H54 (cell line): ENCODE data around the gene RIPOR3.
"Not testable (repeated sequence)": the region's sequence is repeated elsewhere in the genome, so short reads cannot be mapped to it uniquely, and the experiment has no call there.

Experiments used
- DNase-seq: peaks from one replicate; pipeline ENCODE4 v3.0.0; 2011; ENCODE audit warnings: low spot score, mixed read lengths; ENCODE audit not compliant: insufficient read length
- FAIRE-seq: peaks from 3 replicates; lab custom pipeline; 2011; peaks lifted over from hg19 to GRCh38; lab: Jason Lieb, UNC
- POLR2A ChIP-seq: IDR thresholded peaks from 2 replicates; pipeline ENCODE4 v1.6.1; 2011; ENCODE audit warnings: low read depth, mild to moderate bottlenecking, low read length

Gene RIPOR3

DNA sequence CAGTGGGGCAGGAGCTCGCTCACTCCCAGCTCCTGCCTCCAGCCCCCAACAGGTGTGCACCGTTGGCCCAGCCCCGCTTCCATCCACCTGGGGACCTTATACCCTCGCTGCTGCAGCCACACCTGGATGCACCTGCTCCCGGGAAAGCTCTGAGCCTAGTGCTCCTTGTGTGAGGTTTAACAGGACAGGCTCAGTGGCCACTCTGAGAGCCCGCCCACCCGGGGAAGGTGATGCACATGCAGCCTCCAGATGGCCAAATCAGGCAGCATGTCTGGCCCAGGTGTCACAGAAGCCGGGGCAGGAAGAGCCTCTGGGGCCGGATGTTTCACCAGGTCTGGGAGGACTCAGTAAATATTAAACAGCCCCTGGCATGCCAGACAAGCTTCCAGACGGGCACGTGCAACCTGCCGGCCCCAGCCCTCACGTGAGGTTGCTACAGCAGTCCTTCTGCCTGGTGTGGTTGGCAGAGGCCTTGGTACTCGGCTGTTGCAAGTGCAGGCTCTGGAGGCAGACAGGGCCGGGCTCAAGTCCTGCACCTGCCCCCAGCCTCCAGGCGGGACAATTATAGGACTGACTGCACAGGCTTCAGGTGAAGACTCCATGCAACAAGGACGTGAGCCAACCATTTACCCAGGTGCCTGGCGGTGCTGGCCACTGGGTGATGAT, 66.9 kb downstream of the RIPOR3 start:
- DNase-seq (no peak), FAIRE-seq (no peak)
- TF ChIP-seq POLR2A: no peak

DNA sequence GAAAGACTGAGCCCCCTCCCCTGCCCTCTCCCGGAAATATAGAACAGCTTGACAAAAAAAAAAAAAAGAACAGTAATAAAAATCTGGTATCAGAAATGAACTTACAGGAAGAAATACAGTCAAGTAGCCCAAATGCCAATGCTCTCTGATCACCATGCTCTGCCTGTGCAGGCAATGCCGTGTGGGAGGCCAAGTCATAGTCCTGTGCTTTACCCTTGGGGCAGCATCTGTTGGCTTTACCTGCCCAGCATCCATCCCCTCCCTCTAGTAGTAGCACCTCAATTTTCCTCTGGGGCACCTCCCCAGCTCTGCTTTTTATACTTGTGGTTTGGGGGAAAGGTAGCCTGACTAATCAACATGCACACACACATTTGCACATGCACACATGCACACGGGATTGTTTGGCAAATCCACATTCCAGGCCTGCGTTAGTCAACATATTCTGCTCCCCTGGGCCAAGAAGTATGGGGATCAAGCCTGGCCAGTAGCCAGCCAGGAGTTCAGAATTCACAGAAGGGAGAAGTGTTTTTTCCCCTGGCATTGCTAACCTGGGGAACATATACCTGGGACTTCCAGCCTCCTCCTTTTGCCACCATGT, 70.2 kb downstream of the RIPOR3 start:
- no peak for TF ChIP-seq POLR2A

DNA sequence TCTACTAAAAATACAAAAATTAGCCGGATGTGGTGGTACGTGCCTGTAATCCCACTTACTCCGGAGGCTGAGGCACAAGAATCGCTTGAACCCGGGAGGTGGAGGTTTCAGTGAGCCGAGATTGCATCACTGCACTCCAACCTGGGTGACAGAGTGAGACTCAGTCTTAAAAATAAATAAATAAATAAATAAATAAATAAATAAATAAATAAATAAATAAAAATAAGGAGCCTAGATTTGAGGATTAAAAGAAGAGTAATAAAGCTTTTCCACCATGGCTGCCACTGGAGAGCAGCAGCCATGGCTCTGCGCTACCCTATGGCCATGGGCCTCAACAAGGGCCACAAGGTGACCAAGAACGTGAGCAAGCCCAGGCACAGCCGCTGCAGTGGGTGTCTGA, 70.9 kb downstream of the RIPOR3 start:
- FAIRE-seq: not testable (repeated sequence)

More for the DNA sequence above, 70.2 kb downstream of the RIPOR3 start:
- no peak for FAIRE-seq
- DNase-seq: no peak

DNA sequence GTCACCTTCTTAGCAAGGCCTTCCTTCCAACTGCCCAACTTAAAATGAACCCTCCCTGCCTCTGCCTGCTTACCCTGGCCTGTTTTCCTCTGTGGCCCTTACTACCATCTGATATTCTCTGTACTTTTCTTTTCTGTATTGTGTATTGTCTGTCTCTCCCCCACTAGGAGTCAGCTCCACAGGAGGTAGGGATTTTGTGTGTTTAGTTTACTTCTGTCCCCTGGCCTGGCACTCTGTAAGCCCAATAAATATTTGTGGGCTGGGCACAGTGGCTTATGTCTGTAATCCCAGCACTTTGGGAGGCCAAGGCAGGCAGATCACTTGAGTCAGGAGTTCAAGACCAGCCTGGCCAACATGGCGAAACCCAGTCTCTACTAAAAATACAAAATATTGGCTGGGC, 72.8 kb downstream of the RIPOR3 start:
- FAIRE-seq (no peak), DNase-seq (no peak)
- TF ChIP-seq POLR2A: no peak

More for the DNA sequence above, 70.9 kb downstream of the RIPOR3 start:
- not testable (repeated sequence) for DNase-seq

DNA sequence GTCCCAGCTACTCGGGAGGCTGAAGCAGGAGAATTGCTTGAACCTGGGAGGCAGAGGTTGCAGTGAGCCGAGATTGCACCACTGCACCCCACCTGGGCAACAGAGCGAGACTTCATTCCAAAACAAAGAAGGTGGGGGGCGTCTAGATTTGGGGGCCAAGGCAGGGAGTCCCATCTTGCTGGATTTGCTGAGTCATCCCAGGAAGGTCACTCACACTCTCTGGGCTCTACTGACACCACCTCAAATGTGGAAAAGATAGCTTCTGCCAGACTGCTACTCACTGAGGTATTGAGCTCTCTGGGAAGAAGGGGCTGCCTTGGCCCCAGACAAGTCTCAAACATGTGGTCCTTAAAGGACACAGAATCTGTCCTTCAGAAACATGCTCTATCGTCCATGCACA, 74.3 kb downstream of the RIPOR3 start:
- no peak for DNase-seq
- FAIRE-seq: no peak
- TF ChIP-seq POLR2A: no peak

DNA sequence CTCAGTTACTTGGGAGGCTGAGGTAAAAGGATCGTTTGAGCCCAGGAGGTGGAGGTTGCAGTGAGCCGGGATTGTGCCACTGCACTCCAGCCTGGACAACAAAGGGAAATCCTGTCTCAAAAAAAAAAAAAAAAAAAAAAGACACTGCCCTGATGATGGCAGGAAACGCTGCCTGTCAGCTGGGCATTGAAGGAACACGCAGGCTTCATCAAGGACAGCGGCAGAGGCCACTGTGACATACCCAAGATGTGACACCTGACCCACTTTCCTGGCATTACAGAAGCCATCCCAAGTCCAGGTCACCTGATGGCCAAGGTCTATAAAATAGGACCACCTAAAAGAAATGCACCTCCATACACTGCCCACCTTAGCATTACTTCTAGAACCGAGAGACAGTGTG, 75.9 kb downstream of the RIPOR3 start:
- DNase-seq (no peak), FAIRE-seq (no peak)
- TF ChIP-seq POLR2A: no peak

DNA sequence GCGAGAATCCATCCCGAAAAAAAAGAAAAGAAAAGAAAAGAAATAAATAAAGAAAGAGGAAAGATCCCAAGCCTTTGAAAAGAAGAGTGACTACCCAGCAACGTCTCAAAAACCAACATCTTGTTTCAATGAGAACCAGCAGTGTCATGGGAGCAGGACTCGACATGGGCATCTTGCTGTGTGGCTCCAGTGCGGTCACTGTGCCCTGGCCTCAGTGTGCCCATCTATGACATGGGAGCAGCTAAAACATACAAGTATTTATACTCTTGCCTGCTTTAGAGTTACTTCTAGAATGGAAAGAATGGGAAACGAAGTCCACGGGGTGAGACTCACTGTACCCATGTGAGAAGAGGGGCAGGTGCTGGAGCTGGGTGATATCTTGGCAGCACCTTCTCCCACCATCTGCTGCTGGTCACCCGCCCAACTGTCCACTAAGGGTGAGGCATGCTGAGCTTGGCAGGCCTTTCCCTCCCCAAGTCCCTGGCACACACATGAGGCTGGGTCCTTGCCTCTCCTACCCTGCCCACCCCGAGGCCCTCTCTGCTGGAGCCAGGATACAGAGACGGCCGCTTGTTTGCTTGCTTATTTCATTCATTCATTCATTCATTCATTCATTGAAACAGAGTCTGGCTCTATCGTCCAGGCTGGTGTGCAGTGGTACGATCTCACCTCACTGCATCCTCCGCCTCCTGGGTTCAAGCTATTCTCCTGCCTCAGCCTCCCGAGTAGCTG, 77.7 kb downstream of the RIPOR3 start:
- TF ChIP-seq POLR2A: no peak
- FAIRE-seq: no peak

DNA sequence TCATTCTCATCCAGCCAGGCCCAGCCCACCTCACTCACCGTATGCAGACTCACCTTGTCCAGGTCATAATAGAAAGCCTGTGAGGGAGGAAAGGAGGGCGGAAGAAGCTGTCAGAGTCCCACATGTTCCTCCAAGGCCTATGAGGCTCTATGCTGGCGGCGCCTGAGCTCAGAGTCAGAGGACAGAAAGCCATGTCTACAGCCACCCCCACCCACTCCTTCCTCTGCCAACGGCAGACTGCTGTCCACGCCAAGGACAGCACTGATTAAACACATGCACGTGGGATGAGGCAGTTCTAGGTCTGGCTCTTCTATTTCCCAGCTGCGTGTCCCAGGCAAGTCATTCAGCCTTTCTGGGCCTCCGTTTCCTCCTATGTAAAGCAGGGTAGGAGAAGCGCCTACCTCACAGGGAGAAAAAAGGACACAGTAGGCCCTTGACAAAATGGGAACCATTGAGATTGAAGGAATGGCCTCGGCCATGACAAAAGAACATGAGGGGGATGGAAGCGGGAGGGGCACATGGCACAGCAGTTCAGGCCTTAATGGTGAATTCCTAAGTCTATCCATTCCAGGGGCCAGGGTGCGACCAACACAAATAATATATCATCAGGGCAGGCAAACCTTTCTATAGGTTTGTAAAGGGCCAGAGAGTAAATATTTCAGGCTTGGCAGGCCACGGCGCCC, 80.1 kb downstream of the RIPOR3 start:
- no peak for FAIRE-seq
- no peak for DNase-seq

More for the DNA sequence above, 77.7 kb downstream of the RIPOR3 start:
- no peak for DNase-seq

DNA sequence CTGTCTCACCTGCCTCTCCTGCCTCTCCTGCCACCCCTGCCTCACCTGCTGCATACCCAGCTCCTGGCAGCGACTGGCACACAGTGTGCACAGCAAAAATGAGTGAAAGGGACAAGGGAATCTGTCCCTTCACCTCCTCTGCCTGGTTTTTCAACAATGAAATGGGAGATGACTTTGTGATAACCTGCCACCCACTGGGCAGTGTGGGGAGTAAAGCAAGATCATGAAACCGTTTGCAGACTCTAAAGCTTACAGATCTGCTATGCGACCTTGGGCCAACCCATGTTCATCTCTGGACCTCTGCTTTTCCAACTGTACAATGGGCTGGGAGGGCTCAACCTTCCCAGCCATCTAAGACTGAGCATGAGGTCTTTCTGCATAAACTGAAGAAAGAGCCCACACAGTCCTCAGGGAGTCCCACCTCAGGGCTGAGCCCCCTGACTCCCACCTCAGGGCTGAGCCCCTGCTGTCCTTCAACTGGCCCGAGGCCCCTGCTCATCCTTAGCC, 81.1 kb downstream of the RIPOR3 start:
- FAIRE-seq (no peak), DNase-seq (no peak)
- TF ChIP-seq POLR2A: no peak

More for the DNA sequence above, 80.1 kb downstream of the RIPOR3 start:
- TF ChIP-seq POLR2A: no peak

DNA sequence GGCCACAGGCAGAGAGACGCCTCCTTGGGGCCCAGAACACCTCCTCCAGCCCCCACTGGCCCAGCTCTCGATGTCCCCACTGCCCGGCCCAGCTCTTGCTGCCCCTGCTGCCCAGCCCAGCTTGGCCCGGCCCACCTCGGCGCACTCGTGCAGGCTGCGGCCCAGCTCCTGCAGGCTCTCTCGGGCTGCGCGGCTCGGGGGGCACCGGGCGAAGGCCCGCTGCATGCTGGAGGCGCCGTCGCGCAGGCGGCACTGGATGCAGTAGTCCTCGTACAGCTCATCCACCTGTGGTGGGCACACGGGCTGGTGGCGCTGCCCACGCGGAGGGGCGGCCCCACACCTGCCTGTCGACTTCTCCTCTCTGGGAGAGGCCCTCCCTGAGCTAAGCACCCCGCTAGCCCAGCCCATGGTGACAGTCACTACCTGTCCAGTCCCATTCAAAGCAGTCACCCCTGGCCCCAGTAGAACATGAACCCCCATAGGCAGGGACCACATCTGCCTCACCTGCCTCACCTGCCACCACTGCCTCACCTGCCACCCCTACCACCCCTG, 81.8 kb downstream of the RIPOR3 start:
- DNase-seq (no peak), FAIRE-seq (no peak)
- TF ChIP-seq POLR2A: no peak

DNA sequence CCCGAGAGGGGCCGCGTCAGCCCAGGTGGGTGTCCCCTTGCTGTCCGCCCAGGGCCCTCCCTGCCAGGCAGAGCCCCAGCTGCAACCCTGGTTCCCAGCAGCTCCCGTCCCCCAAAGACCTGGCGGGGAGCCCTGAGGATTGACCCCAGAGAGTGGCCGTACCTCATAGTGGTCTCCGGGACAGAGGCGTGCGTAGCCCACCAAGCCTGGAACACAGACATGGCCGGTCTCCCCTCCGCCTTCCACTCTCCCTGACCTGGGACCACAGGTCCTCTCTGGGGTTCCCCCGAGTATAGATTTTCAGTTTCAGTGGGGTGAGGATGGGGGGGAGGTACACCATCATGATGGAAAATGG, 82.6 kb downstream of the RIPOR3 start:
- no peak for TF ChIP-seq POLR2A
- DNase-seq: no peak
- FAIRE-seq: no peak

DNA sequence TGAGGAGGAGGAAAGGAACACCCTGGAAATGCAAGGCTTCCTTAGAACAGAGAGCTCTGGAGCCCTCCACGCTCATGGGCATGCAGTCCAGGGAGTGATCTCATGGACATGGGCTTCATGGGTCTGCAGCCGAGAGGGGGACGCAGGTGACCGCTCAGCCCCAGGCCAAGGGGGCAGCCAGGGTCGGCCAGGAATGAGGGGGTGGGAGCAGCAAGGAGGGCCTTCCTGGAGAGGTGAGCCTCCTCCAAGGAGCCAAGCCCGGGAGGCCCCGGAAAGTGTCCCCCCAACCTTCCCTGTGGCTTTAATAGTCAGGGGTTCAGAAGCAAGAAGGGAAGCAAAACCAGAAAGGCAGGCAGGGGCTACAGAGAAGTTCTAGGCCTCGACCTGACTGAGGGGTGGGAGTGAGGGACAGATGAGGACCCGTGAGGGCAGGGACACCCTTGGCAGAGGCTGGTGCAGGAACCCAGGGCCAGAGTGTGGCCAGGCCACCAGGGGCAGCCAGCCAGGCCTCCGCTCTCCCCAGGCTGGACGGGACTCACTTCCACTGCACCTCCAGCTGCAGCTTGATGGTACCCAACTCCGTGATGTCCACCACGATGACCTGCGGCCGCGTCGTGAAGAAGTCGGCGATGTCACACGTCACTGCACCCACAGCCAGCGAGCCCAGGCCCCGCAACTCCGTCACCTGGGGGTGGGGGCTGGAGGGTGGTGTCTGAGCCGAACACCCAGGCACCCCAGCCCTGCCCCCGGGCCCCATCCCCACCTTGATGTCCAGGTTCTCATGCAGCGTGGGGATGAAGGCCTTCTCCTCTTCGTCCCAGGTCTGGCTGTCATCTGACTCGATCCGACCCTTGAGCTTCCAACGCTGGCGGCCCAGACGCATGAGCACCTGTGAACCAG, 83.2 kb downstream of the RIPOR3 start:
- no peak for TF ChIP-seq POLR2A
- no peak for DNase-seq
- FAIRE-seq: no peak

DNA sequence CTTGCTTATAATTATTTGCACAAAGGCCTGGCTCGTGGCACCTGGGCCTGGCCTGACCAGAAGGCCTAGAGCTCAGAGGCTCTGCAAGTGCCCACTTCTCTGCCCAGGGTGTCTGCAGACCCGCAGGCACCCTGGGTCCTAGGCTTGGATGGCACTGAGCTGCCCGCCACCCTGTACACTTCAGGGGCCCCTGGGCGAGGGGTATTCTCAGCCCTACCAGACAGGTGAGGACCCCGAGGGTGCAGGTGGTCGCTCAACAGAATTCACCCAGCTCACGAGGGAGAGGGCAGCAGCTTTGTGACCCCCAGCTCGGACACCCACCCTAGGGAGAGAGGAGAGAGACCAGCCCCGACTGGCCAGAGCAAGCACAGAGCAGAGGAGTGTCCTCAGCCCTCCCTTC, 83.9 kb downstream of the RIPOR3 start:
- FAIRE-seq (no peak), DNase-seq (no peak)
- no peak for TF ChIP-seq POLR2A
